HG03095 (cell line): ENCODE data around the gene RFPL3.
"Not testable (repeated sequence)": the region's sequence is repeated elsewhere in the genome, so short reads cannot be mapped to it uniquely, and the experiment has no call there.

Source experiments
- ATAC-seq: cut with Tn5 transposase; IDR thresholded peaks from one replicate; pipeline ENCODE4 v1.9.1; 2021; ENCODE audit warnings: moderate library complexity; ENCODE audit not compliant: unreplicated experiment

Gene RFPL3

DNA sequence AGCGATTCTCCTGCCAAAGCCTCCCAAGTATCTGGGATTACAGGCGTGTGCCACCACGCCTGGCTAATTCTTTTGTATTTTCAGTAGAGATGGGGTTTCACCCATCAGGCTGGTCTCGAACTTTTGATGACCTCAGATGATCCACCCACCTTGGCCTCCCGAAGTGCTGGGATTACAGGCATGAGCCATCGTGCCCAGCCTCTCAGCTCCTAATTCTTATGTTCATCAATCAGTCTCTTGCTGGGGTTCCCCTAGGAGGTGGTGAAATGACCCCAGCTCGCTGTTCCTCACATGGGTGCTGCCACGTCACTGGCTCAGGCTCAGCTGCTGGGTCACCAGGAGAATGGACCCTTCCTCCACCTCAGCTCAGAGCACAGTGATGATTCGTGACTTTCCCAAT is at the start of gene RFPL3:
TSS of gene RFPL3 (plus strand) at position 301 of the 400 bp plus-strand sequence. CDS start 205 bp downstream, outside the sequence.
- ATAC-seq, result not testable (repeated sequence)

DNA sequence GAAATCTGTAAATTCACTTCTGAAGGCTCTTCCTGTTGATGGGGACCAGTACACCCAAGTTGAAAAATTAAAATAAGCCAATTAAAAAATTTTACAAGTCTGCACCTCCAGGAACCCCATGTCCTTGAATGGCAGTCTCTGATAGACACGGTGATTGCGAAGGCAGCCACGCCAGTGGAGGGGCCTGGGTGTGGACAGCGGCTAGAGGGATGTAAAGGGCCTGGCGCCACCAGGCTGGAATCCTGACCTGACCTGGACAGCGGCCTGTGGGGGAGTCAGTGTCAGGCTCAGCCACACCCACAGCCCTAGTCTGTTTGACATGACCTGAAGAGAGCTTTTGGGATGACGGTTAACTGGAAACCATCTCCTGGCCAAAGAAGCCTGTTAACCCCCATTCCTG is 49.5 kb upstream of the RFPL3 start:
- ATAC-seq, result no peak

DNA sequence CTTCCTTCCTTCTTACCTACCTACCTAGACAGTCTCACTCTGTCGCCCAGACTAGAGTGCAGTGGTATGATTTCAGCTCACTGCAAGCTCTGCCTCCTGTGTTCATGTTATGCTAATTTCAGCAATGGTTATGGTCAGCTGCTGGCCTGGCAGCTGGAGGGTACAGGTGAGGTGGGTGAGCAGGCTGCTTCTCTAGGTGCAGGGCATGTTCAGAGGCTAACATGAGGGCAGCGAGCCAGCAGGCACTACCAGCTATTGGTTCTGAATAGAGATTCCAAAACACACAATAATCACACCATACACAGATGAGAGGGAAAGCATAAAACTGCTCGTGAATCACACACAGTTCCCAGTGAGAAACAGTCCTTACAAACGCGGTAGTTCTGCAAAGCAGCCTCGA is 48.7 kb upstream of the RFPL3 start:
- ATAC-seq, result no peak

DNA sequence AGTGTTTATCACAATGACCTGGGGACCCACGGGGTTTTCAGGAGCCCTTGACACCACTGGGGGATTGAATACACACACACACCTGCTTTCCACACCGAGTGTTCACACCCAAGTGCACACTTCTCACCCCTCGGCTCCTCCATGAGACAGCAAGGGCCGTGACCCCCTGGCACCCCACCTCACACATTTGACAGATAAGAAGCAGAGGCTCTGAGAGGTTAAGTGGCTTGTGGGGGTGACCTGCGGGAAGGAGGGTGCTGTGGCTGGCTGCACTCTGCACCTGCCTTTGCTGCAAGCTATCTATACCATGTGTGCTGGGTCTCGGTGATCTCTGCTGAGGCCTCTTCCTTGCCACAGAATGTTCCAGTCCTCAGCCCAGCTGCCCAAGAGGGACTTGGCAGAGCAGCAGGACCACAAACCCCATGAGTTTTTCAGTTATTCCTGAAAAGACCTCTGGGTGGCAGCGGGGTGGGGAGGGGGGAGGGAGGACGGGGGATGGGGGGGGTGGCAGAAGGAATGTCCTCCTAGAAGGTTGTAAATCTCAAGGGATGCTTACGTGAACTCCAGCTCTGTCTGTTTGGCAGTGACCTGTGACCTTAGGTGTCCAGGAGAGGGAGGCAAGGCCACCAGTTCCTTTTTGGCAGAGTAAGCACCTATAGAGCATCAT is 47.9 kb upstream of the RFPL3 start:
- no peak for ATAC-seq

DNA sequence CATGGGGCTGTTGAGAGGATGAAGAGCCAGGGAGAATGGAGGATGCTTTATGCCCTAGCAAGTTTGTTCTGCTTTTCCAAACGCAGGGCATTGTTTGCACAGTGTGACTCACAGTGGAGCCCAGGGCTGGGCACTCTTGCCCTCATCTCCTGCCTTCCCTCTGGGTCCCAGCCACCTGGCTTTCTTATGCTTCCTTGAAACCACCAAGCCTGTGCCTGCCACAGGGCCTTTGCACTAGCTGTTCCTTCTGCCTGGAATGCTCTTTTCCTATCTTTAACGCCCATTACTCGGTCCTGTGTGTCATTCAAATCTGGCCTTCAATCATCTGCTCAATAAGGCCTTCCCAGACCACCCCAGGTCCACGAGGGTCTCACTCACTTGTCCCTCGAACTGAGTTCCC is 46.9 kb upstream of the RFPL3 start:
- no peak for ATAC-seq

DNA sequence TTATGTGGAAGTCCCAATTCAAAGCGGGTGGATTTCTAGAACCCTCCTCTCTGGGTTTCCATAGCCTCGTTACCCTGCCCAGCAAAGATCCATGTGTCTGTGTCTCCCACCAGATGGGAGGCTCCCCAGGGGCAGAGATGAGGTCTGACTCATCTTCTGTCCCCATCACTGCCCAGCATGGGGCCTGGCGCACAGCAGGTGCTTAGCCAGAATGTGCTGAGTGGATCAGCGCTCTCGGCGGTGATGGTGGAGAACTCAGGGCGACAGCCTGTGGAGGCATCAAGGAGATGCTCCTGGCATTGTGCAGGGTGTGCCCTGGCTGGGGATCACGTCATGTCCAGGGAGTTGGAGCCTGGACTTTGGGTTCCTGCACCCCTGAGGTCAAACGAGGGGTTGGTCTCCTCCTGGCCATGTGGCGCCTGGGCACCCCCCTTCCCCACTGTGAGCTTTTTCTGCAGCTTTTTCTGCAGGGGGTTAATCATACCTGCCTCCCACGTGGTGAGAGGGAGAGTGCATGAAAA is 46.1 kb upstream of the RFPL3 start:
- no peak for ATAC-seq

DNA sequence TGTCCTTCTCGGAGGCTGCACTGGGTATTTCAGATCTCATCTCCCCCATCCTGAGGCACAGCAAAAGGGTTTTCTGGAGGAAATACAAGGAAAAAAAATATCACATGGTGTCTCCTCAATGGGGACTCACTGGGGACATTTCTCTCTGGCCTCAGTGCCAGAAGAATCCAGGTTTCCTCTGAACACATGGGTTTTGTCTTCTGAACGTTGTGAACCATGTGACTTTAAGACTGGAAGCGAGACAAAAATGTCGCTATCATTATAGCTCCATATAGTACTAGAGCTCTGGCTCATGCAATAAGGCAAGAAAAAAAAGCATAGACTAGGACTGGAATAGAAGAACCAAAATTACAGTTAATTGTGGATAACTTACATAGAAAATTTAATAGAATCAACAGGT is 44.9 kb upstream of the RFPL3 start:
- no peak for ATAC-seq

DNA sequence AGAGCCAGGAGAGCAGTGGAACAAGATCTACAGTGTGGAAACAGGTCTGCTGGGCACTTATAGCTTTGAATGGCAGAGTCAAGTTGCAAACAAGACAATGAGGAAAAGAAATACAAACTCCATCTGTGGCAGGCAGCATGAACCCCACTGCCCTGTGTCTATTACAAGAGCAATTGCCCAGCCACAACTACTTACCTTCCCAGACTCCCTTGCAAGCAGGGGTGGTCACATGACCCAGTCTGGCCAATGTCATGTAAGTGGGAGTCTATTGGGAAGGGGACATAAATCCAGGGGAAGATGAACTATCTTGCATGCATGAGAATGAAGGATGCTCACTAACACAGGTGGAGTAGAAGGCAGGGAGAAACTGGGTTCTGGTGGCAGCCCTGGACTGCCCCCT is 44.1 kb upstream of the RFPL3 start:
- no peak for ATAC-seq

DNA sequence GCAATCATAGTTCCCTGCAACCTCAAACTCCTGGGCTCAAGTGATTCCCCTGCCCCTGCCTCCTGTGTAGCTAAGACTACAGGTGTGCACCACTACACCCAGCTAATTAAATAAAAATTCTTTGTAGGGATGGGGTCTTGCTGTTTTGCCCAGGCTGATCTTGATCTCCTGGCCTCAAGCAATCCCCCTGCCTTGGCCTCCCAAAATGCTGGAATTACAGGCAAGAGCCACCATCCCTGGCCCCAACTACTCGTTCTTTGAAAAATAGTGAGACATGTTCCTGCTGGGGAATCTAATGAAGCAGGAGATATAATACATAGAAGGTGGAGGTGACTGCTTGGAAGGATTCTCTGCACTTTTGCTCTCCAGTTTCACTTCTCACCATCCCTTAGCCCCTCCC is 40.1 kb upstream of the RFPL3 start:
- ATAC-seq, result no peak

DNA sequence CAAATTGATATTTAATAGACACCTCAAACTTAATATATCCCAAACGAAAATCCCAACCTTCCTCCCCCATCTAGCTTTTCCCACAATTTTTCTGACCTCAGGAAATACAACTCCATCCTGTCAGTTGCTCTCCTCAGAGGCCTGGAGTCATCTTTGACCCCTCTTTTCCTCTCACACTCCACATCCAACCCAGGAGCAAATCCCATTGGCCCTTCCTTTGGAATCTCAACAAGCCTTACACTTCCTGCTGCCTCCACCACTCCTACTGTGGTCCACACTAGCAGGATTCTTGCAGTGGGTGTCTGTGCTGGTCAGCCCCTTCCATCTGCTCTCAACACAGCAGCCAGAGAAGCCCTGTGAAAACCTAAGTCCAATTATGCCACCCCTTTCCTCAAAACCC is 39.3 kb upstream of the RFPL3 start:
- no peak for ATAC-seq

DNA sequence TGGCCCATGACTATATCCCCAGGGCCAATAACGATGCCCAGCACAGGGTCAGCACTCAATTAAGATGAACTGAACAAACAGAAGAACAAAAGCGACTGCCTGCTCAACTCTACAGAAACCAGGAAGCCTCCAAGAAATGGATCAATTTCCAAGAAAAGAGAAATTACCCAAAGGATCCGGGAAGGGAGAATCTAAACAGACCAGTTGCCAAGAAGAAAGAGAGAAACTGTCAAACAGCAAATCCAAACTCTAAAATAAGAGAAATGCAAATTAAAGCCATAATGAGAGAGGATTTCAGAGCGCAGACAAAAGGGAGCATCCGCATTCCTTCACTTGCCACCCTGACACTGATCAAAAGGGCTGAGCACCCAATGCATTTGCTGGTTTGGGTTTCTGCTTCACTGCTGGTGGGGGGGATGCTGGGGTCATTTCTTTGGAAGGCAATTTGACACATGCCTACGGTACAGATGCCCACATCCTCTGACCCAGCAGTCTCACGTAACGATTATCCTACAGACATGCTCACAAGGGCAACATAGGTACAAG is 37.7 kb upstream of the RFPL3 start:
- ATAC-seq, result no peak

DNA sequence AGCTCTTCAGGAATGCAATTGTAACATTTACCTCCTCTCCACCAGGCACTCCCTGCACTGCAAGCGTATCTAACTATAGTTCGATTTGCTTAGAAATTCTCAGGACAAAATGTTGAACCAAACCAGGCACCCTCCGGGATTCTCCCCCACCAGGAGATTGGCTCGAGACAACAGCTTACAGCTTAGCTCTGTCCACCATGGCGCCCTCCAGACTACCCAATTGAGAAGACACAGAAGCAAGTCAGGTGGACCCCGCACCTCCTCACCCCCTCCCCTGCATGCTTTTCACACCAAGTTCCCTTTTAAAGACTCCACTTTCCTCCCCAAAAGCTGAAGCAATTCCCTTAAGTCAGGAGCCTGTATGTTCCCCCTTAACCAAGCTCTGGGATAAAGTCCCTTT is 34.7 kb upstream of the RFPL3 start:
- no peak for ATAC-seq

DNA sequence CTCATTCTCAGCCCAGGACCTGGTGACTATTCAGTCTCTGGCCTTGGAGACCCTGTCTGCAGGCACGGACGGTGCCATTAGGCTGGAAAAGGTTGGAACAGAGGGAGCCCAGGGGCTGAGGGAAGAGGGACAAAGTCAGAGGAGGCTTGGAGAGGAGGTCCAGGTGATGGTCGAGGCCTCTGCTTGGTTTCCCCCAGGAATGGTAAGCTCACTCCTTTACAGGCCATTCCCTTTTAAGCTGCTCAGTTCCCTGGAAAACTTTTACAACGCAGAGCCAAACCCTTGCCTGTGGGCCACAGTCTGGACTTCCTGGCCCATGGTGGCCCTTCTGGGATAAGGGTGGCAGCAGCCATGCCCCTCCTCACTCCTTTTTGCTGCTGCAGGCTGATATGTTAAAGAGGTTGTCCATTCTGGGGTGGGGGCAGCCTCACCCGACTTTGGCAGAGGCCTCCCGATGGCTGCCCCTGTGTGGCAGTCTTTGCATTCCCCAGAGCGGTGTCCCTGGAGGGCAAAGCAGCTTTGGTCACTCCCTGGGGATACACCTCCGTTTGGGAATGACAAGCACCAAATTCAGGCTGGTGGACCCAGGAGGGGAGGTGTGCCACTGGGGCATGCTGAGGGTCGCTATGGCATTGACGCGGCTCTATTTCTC is 34.0 kb upstream of the RFPL3 start:
- no peak for ATAC-seq

DNA sequence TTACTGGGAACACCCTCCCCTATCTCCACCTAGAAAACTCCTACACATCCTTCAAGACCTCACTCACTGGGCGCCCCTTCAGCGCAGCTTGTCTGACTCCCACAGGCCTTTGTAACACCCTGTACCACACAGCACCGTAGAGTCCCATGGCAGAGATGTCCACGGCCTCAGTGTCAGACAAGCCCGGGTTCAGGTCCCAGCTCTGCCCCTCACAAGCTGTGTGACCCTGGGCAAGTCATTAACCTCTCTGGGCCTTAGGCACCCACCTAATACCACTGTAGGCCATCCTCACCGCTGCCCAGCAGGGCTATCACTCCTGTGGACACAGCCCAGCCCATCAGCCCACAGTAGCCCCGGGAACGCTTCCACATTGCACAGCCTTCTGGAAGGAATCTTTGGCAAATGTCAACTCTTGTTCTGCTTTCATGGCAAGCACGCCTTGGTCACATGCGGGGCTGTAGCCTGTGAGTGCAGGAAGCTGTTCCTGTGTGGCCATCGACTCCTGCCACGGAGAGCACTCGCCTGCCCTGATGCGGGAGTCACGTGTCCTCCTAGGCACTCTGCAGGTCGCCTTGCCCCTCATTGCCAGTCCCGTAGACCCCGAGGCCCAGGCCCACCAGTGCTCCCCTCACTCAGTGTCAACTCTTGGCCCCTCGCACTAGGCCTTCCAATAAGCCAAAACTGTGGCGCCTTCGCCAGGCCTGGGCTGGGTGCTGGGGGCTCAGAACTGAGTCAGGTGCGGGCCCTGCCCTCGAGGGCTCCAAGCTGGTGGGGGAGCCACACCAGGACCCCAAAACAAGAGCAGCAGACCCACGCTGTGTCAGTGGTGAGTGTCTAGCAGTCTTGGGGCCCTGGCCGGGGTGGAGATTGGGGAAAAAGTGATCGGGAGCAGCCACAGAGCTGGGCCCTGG is 32.9 kb upstream of the RFPL3 start:
- ATAC-seq, result no peak

DNA sequence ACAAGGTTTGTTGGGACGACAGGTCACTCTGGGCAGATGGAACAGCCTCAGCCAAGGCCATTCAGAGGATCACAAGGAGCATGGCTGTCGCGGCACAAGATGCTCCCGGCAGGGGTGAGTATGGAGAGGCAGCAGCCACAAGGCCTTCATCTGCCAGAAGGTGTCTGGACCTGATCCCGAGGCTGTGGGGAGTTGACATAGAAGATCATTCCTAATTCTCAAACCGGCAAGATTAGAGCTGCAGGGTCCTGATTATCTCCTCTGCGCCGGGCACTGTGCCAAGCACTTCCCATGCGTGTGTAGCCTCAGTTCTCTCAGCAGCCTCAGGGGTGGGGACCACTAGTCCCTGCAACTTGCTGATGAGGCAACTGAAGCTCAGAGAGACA is 32.3 kb upstream of the RFPL3 start:
- ATAC-seq, result no peak

DNA sequence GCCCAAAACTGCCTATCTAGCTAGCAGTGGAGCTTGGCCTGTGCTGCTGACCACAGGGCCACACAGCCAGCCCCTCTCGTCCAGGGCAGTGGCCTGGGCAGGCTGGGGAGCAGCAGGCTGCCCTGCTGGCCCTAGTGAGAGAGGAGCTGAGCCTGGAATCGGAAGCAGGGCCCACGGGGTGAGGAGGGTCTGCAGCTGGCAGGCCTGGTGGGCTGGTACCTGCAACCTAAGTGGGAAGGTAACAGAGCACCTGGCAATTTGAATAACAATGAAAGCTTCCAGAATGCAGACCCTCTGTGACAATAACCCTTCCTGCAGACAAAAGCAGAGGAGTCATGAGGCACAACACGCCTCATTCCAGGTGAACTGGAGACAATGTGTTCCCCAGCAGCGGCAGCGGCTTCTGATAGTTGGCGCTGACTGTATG is 31.8 kb upstream of the RFPL3 start:
- no peak for ATAC-seq

DNA sequence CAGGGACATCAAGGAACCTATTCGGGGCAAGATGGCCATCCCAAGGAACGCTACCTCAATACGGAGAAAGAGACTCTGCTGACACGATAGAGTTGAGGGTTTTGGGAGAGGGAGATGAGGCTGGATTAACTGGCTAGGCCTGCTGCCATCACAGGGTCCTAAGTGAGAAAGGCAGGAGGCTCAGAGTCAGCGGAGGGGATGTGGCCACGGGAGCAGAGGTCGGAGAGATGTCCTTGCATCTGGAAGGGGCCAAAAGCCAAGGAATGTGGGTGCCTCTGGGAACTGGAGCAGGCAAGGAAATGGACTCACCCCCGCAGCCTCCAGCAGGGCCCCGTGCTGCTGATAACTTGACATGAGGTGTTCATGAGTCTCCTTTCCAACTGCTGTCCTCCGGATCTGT is 31.0 kb upstream of the RFPL3 start:
- no peak for ATAC-seq

DNA sequence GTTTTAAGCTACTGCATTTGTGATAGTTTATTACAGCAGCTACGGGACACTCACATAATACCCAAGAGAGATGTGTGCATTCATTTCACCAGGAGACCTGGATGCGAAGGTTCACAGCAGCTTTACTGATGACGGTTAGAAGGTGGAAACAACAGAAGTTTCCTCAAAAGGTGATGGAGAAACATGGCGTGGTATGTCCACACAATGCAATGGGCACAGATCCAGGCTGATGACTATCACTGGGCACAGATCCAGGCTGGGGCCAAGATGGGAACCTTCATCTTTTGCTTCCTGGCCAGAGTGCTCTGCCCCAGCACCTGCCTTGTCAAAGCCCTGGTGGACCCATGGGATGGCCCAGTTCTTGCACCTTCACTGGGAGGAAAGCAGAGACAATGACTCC is 30.6 kb upstream of the RFPL3 start:
- ATAC-seq, result no peak

DNA sequence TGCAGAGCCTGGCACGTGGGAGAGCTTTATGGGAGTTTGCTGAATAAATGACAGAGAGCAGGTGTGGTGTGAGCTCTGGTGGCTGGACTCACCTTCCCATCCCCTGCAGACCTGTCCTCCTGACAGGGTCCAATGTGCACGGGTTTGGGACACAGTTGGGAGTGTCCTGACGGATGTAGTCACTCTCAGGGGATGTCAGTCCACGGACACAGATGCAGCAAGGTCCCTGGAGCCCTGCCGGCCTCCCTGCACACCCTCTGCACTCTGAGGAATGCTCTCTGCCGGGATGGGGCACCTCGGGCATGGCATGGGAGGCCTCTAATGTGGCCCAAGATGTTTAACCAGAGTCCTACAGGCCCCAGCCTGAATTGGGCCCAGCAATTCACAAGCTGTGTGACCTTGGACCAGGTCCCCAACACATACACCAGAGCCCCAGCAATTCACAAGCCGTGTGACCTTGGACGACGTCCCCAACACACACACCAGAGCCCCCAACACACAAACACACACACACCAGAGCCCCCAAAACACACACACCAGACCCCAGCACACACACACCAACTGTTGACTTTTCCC is 30.0 kb upstream of the RFPL3 start:
- ATAC-seq, result no peak

DNA sequence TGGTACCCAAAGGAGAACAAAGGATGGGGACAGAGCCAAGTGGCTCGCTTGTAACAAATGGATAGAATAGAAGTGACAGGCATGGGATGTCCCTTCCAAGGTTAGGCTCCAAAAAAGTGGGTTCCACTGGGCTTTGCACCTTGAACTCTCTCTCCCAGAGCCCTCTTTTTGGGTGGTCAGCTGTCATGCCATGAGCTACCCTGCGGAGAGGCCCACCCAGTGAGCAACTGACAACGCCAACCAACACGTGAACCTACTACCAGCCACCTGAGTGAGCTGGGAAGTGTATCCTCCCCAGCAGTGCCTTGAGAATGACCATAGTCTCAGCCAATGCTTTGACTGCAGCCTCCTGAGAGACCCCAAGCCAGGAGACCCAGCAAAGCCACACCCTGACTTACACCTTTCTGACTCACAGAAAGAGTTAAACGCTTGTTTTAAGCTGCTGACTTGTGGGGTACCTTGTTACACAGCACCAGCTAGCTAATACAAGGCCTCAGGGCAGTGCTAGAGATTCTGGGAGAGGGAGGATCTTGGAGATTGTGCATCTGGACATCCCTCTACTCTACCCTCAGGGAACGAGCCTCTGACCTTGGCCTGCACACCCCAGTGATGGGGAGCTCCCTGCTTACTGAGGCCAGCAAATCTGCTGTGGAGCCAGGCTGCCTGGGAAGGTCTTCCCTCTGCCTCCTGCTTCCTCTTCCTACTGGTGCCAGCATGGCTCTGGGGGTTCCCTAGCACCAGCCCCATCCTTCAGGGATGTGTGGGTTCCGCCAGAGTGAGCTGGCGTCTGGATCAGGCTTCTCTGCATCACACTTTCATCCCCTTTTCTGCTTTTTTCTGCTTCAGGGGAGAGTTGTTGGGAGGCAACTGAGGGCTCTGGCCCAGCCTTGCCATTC is 29.1 kb upstream of the RFPL3 start:
- ATAC-seq, result no peak
